SK-N-SH treated with all-trans-retinoic acid at 6 μM for 48 hours (cell line): ENCODE data around the gene ST6GALNAC3.

Experiments used
- ATAC-seq: fragments of 200-7000 bp; cut with Tn5 transposase; 3 replicates; pipeline ENCODE4 v1.9.1; 2020; ENCODE audit warnings: mild to moderate bottlenecking, moderate library complexity
- CREB5 ChIP-seq: fragments of 250-450 bp; sonication (Bioruptor Pico); IDR thresholded peaks from 2 replicates; pipeline ENCODE4 v1.5.1; 2020; ENCODE audit warnings: low read depth, mild to moderate bottlenecking, moderate library complexity
- CSDC2 ChIP-seq: fragments of 250-450 bp; sonication (Bioruptor Pico); IDR thresholded peaks from 2 replicates; pipeline ENCODE4 v1.5.0; 2020; ENCODE audit warnings: mild to moderate bottlenecking, moderate library complexity
- CSRNP3 ChIP-seq: fragments of 250-450 bp; sonication (Bioruptor Pico); IDR thresholded peaks from 2 replicates; pipeline ENCODE4 v1.5.1; 2021; ENCODE audit warnings: mild to moderate bottlenecking, moderate library complexity
- ESRRG ChIP-seq: fragments of 250-450 bp; sonication (Bioruptor Pico); IDR thresholded peaks from 2 replicates; pipeline ENCODE4 v1.6.1; 2021; ENCODE audit warnings: mild to moderate bottlenecking
- GLIS3 ChIP-seq: fragments of 250-450 bp; sonication (Bioruptor Pico); IDR thresholded peaks from 2 replicates; pipeline ENCODE4 v1.5.0; 2020; ENCODE audit warnings: mild to moderate bottlenecking, moderate library complexity
- ISL1 ChIP-seq: fragments of 250-450 bp; sonication (Bioruptor Pico); IDR thresholded peaks from 2 replicates; pipeline ENCODE4 v2.1.2; 2022; ENCODE audit warnings: mild to moderate bottlenecking, moderate library complexity
- OSR1 ChIP-seq: fragments of 250-450 bp; sonication (Bioruptor Pico); IDR thresholded peaks from 2 replicates; pipeline ENCODE4 v1.8.0; 2022; ENCODE audit warnings: moderate library complexity, mild to moderate bottlenecking, inconsistent platforms
- PATZ1 ChIP-seq: fragments of 250-450 bp; sonication (Bioruptor Pico); IDR thresholded peaks from 2 replicates; pipeline ENCODE4 v1.8.0; 2020; ENCODE audit warnings: mild to moderate bottlenecking, moderate library complexity, borderline replicate concordance
- PPARA ChIP-seq: fragments of 250-450 bp; sonication (Bioruptor Pico); IDR thresholded peaks from 2 replicates; pipeline ENCODE4 v1.5.0; 2020; ENCODE audit warnings: mild to moderate bottlenecking, borderline replicate concordance
- TOX ChIP-seq: fragments of 250-450 bp; sonication (Bioruptor Pico); IDR thresholded peaks from 2 replicates; pipeline ENCODE4 v1.8.0; 2021; ENCODE audit warnings: mild to moderate bottlenecking, moderate library complexity, borderline replicate concordance
- TSHZ2 ChIP-seq: fragments of 250-450 bp; sonication (Bioruptor Pico); IDR thresholded peaks from 2 replicates; pipeline ENCODE4 v1.5.0; 2020; ENCODE audit warnings: mild to moderate bottlenecking, moderate library complexity
- ZC3H10 ChIP-seq: fragments of 250-450 bp; sonication (Bioruptor Pico); IDR thresholded peaks from 2 replicates; pipeline ENCODE4 v1.5.1; 2021; ENCODE audit warnings: mild to moderate bottlenecking, moderate library complexity
- ZFP30 ChIP-seq: fragments of 450-650 bp; formaldehyde crosslinking; IDR thresholded peaks from 2 replicates; pipeline ENCODE4 v1.5.0; 2022; ENCODE audit warnings: mild to moderate bottlenecking, moderate library complexity
- ZNF565 ChIP-seq: fragments of 450-650 bp; formaldehyde crosslinking; conservative IDR thresholded peaks from 2 replicates; pipeline ENCODE4 v1.5.0; 2020; ENCODE audit warnings: low read depth, mild to moderate bottlenecking, moderate library complexity
- ZNF70 ChIP-seq: fragments of 450-650 bp; formaldehyde crosslinking; IDR thresholded peaks from 2 replicates; pipeline ENCODE4 v1.5.0; 2020; ENCODE audit warnings: mild to moderate bottlenecking, moderate library complexity

Gene ST6GALNAC3

GRCh38 chr1:76106251-76106650 is 31.7 kb downstream of the ST6GALNAC3 start (continued):
- no peak for TF ChIP-seq CSRNP3 (CRISPR knock-in tag)
- no peak for TF ChIP-seq TSHZ2
- no peak for TF ChIP-seq CREB5 (CRISPR knock-in tag)

- TF ChIP-seq ESRRG (CRISPR knock-in tag) = no peak
- TF ChIP-seq ZFP30 (CRISPR knock-in tag) = no peak
- no peak for TF ChIP-seq OSR1 (CRISPR knock-in tag)
- TF ChIP-seq ZC3H10 = no peak
- TF ChIP-seq GLIS3 (CRISPR knock-in tag) = no peak
- no peak for TF ChIP-seq ZNF70 (CRISPR knock-in tag)
- TF ChIP-seq TOX = no peak
- no peak for TF ChIP-seq PPARA (CRISPR knock-in tag)
- TF ChIP-seq TSHZ2 = no peak
- no peak for ATAC-seq
These were observed 32.2 kb downstream of the ST6GALNAC3 start for GRCh38 chr1:76106719-76107235.

- TF ChIP-seq ZC3H10 (no peak), PATZ1 (no peak), ZFP30 (CRISPR knock-in tag) (no peak), CSDC2 (no peak), TOX (no peak), ISL1 (CRISPR knock-in tag) (no peak), CSRNP3 (CRISPR knock-in tag) (no peak), ZNF565 (no peak), ZNF70 (CRISPR knock-in tag) (no peak)
- peak; percentile 37; the same call in 2 of the 3 replicates for ATAC-seq
These were observed 34.9 kb downstream of the ST6GALNAC3 start for GRCh38 chr1:76109404-76109803.

GRCh38 chr1:76109901-76110560 is 35.5 kb downstream of the ST6GALNAC3 start:
- TF ChIP-seq ZC3H10 = no peak
- no peak for TF ChIP-seq ISL1 (CRISPR knock-in tag)
- no peak for TF ChIP-seq TSHZ2
- no peak for TF ChIP-seq TOX
- no peak for TF ChIP-seq GLIS3 (CRISPR knock-in tag)
- peak; percentile 44 for ATAC-seq
